B cell (primary cell): ENCODE measurements around the gene ABHD1. TPM values are rescaled to one million over a fixed set of nuclear protein-coding genes. Genes with fewer than 3 reads are reported as not detected.

Experiments used
- ATAC-seq: fragments of 200-7000 bp; cut with Tn5 transposase; one replicate; pipeline ENCODE4 v1.10.0; 2021; ENCODE audit warnings: low read depth, mild to moderate bottlenecking, moderate number of reproducible peaks, moderate library complexity
- CTCF ChIA-PET: fragments of 350-600 bp; sonication (Branson Sonifier 250); formaldehyde crosslinking; loops from one replicate; lab custom pipeline; 2021; ENCODE audit warnings: antibody characterized with exemption, inconsistent platforms; lab: Charles Lee
- POLR2A ChIA-PET: fragments of 350-600 bp; sonication (Branson Sonifier 250); formaldehyde crosslinking; loops from one replicate; lab custom pipeline; 2021; ENCODE audit warnings: antibody characterized with exemption; lab: Charles Lee
- DNase-seq: peaks from one replicate; pipeline ENCODE4 v3.0.0; 2013
- H2AFZ ChIP-seq: 2 replicates; pipeline ENCODE4 v1.6.1; 2012; ENCODE audit warnings: mild to moderate bottlenecking, low read depth, low read length; ENCODE audit not compliant: insufficient read depth, poor library complexity, severe bottlenecking
- H3K27ac ChIP-seq, 2 donors: 1 replicate in 1 of 2; 2 replicates in 1 of 2; pipeline ENCODE4 v1.5.1; 2012 to 2013; ENCODE audit warnings: low read length in 2 of 2, mild to moderate bottlenecking in 2 of 2, moderate library complexity in 1 of 2
- H3K27me3 ChIP-seq, 4 experiments: fragments of 200-600 bp in 1 of 4; sonication (generic) in 1 of 4; replicated peaks in 1 of 4; 1 replicate in 2 of 4; 2 replicates in 2 of 4; pipeline versions ENCODE4 v1.6.1 to v1.7.0; 2013 to 2016; ENCODE audit warnings: low read length in 3 of 4, mild to moderate bottlenecking in 2 of 4, mixed read lengths in 1 of 4, moderate library complexity in 1 of 4; ENCODE audit not compliant: insufficient read depth in 4 of 4, control insufficient read depth in 3 of 4; ENCODE audit errors: control extremely low read depth in 1 of 4
- H3K36me3 ChIP-seq, 2 experiments: replicated peaks in 1 of 2; 1 replicate in 1 of 2; 2 replicates in 1 of 2; pipeline versions ENCODE4 v1.6.1 to v1.7.1; 2013; ENCODE audit warnings: low read length in 1 of 2; ENCODE audit not compliant: insufficient read depth in 2 of 2, control insufficient read depth in 1 of 2; ENCODE audit errors: control extremely low read depth in 1 of 2, extremely low read depth in 1 of 2
- H3K4me1 ChIP-seq, 2 donors: fragments of 200-600 bp in 1 of 2; sonication (generic) in 1 of 2; 1 replicate in 1 of 2; 2 replicates in 1 of 2; pipeline versions ENCODE4 v1.5.1 to v1.6.1; 2013 to 2017; ENCODE audit warnings: low read length in 2 of 2; ENCODE audit not compliant: control insufficient read depth in 2 of 2, insufficient read depth in 2 of 2
- H3K4me2 ChIP-seq: replicated peaks from 2 replicates; pipeline ENCODE3; 2012; ENCODE audit warnings: mild to moderate bottlenecking, low read depth, low read length; ENCODE audit not compliant: poor library complexity, severe bottlenecking
- H3K4me3 ChIP-seq, 5 experiments: fragments of 200-600 bp in 1 of 5; sonication (generic) in 1 of 5; 1 replicate in 3 of 5; 2 replicates in 2 of 5; pipeline versions ENCODE4 v1.5.1 to v1.7.0; 2011 to 2016; ENCODE audit warnings: low read length in 4 of 5, mild to moderate bottlenecking in 4 of 5, low read depth in 2 of 5, control low read depth in 1 of 5, moderate library complexity in 1 of 5; ENCODE audit not compliant: insufficient read depth in 1 of 5; ENCODE audit errors: control extremely low read depth in 1 of 5, extremely low read depth in 1 of 5
- H3K79me2 ChIP-seq: fragments of 200-600 bp; sonication (generic); one replicate; pipeline ENCODE4 v1.6.0; 2016; ENCODE audit warnings: low read length; ENCODE audit not compliant: control insufficient read depth, insufficient read depth
- H3K9ac ChIP-seq: fragments of 200-600 bp; sonication (generic); 2 replicates; pipeline ENCODE4 v1.6.1; 2017; ENCODE audit warnings: mild to moderate bottlenecking, low read length, moderate library complexity
- H3K9me3 ChIP-seq, 3 donors: one replicate each; pipeline versions ENCODE4 v1.6.1 to v1.7.1; 2013; ENCODE audit warnings: low read length in 2 of 3; ENCODE audit not compliant: control insufficient read depth in 2 of 3, insufficient read depth in 1 of 3; ENCODE audit errors: control extremely low read depth in 1 of 3
- H4K20me1 ChIP-seq: 2 replicates; pipeline ENCODE4 v1.6.0; 2012; ENCODE audit warnings: mild to moderate bottlenecking, low read length; ENCODE audit not compliant: insufficient read depth, control insufficient read depth, poor library complexity, severe bottlenecking
- H3K27ac Mint-ChIP-seq: one replicate; pipeline ENCODE4 v1.8.0; 2021; ENCODE audit warnings: mixed read lengths
- H3K27me3 Mint-ChIP-seq: one replicate; pipeline ENCODE4 v1.8.0; 2021; ENCODE audit warnings: mixed read lengths
- H3K4me1 Mint-ChIP-seq: one replicate; pipeline ENCODE4 v1.8.0; 2021; ENCODE audit warnings: mixed read lengths
- H3K4me3 Mint-ChIP-seq: one replicate; pipeline ENCODE4 v1.8.0; 2021; ENCODE audit warnings: mixed read lengths
- H3K9me3 Mint-ChIP-seq: one replicate; pipeline ENCODE4 v1.8.0; 2022; ENCODE audit warnings: mixed read lengths; ENCODE audit not compliant: insufficient read depth
- EZH2 ChIP-seq: IDR thresholded peaks from 2 replicates; pipeline ENCODE4 v1.6.1; 2012; ENCODE audit warnings: borderline replicate concordance, low read depth, mild to moderate bottlenecking, moderate library complexity, low read length; ENCODE audit not compliant: insufficient read depth, poor library complexity, severe bottlenecking
- WGBS: methylation state at CpG from one replicate; pipeline ENCODE4 v1.1.5; 2013; ENCODE audit warnings: missing lambda C conversion rate; ENCODE audit not compliant: insufficient coverage; 5-methylcytosine and 5-hydroxymethylcytosine counted together
- intact Hi-C: fragments of 100-400 bp; cut with micrococcal nuclease; formaldehyde crosslinking; loops from one replicate; pipeline ENCODE4 v1.10.0; 2022
- polyA plus RNA-seq: library from polyadenylated mRNA; depleted of rRNA; stranded (reverse); fragments of >200 nt; gene quantifications from 2 replicates; pipeline ENCODE4 v1.2.3, GENCODE V29; 2012
- total RNA-seq, 2 donors: library from RNA; stranded (reverse); fragments of 120-200 nt in 1 of 2; gene quantifications; 1 replicate in 1 of 2; 2 replicates in 1 of 2; pipeline versions ENCODE4 v1.2.3 to v1.2.4, GENCODE V29; 2013 to 2022
- TF ChIP-seq, protein P1 (sequence below): fragments of 200-600 bp; IDR thresholded peaks from one replicate; pipeline ENCODE4 v1.8.0; 2022; ENCODE audit warnings: antibody characterized with exemption, mild to moderate bottlenecking

The ABHD1 gene
- total and polyA plus RNA-seq, 2 donors (not counting 1 experiment from before 2014, with no cell fraction given), result 1.5 to 2.7 TPM

DNA sequence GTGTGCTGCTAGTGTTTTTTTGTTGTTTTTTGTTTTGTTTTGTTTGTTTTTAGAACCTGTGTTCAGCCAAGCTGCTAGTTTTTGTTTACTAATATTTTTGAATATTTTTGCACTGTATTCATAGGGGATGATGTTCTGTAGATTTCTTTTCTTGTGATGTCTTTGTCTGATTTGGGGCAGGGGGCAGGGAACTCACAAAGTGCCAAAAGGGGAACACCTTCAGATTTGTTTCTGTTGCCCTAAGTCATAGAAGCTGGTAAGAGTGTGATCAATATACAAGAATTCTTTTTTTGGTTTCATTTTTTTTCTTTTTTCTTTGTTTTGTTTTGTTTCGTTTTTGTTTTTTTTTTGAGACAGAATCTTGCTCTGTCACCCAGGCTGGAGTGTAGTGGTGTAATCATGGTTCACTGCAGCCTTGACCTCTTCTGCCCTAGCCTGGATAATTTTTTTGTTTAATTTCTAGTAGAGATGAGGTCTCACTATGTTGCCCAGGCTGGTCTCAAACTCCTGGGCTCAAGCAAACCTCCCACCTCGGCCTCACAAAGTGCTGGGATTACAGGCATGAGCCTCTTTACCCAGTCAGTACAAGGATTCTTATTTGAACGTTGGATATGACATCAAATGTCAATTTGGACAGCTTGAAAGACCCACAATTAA lies 55.9 kb downstream of the ABHD1 start:
- H2AFZ ChIP-seq, result no peak overlapping the region
- POLR2A ChIA-PET, result no interaction called here

More for the DNA sequence above, 55.9 kb downstream of the ABHD1 start:
- no peak for TF ChIP-seq EZH2
- TF ChIP-seq, protein P1, sequence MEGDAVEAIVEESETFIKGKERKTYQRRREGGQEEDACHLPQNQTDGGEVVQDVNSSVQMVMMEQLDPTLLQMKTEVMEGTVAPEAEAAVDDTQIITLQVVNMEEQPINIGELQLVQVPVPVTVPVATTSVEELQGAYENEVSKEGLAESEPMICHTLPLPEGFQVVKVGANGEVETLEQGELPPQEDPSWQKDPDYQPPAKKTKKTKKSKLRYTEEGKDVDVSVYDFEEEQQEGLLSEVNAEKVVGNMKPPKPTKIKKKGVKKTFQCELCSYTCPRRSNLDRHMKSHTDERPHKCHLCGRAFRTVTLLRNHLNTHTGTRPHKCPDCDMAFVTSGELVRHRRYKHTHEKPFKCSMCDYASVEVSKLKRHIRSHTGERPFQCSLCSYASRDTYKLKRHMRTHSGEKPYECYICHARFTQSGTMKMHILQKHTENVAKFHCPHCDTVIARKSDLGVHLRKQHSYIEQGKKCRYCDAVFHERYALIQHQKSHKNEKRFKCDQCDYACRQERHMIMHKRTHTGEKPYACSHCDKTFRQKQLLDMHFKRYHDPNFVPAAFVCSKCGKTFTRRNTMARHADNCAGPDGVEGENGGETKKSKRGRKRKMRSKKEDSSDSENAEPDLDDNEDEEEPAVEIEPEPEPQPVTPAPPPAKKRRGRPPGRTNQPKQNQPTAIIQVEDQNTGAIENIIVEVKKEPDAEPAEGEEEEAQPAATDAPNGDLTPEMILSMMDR, result no peak
- Histone ChIP-seq H3K79me2 (no peaks in the 10 kb centered on the region), H3K4me3 (no peak overlapping the region), H3K9ac (no peak overlapping the region), H3K36me3 (no peaks in the 10 kb centered on the region), H3K27me3 (peaks cover 0 to 14% (median 6%) of the 10 kb centered on the region in 4 experiments), H4K20me1 (no peaks in the 10 kb centered on the region), H3K9me3 (no peaks in the 10 kb centered on the region), H3K4me2 (no peak overlapping the region), H3K27ac (no peak overlapping the region), H3K4me1 (no peaks in the 10 kb centered on the region)
- intact Hi-C loops, result no loop called here
- WGBS, result no CpG with 5 or more reads among the region's 3 CpGs
- CTCF ChIA-PET, result no interaction called here
- peaks cover 41% of the 10 kb centered on the region for H3K27me3 Mint-ChIP-seq
- no peak overlapping the region for H3K27ac Mint-ChIP-seq
- H3K4me3 Mint-ChIP-seq, result no peak overlapping the region
- DNase-seq (no peak), ATAC-seq (no peak)
- H3K9me3 Mint-ChIP-seq, result no peaks in the 10 kb centered on the region
- H3K4me1 Mint-ChIP-seq, result no peaks in the 10 kb centered on the region

Other genes with a start within 250 kb of the ABHD1 start
- 5.4 and 7.1 TPM in 2 replicates for gene MAPRE3, start 153.2 kb upstream of the ABHD1 start, total RNA-seq
- gene MAPRE3, start 153.2 kb upstream of the ABHD1 start, polyA plus RNA-seq, result 6.7 and 9.8 TPM in 2 replicates
- 91.1 and 97.0 TPM in 2 replicates for gene TMEM214, start 90.8 kb upstream of the ABHD1 start, total RNA-seq
- 68.6 and 80.1 TPM in 2 replicates for gene TMEM214, start 90.8 kb upstream of the ABHD1 start, polyA plus RNA-seq
- 17.5 and 18.7 TPM in 2 replicates for gene AGBL5, start 72.1 kb upstream of the ABHD1 start, total RNA-seq
- gene AGBL5, start 72.1 kb upstream of the ABHD1 start, polyA plus RNA-seq, result 9.4 and 10.0 TPM in 2 replicates
- 195 and 199 TPM in 2 replicates for gene OST4, start 52.2 kb upstream of the ABHD1 start, total RNA-seq
- gene OST4, start 52.2 kb upstream of the ABHD1 start, polyA plus RNA-seq, result 186 and 257 TPM in 2 replicates
- 0.39 and 0.52 TPM in 2 replicates for gene EMILIN1, start 45.2 kb upstream of the ABHD1 start, total RNA-seq
- gene EMILIN1, start 45.2 kb upstream of the ABHD1 start, polyA plus RNA-seq, result 0.24 and 0.27 TPM in 2 replicates
- 4.0 and 5.5 TPM in 2 replicates for gene KHK, start 37.0 kb upstream of the ABHD1 start, total RNA-seq
- 3.3 and 3.8 TPM in 2 replicates for gene KHK, start 37.0 kb upstream of the ABHD1 start, polyA plus RNA-seq
- gene CGREF1, start 4.7 kb upstream of the ABHD1 start, total RNA-seq, result not detected in 2 replicates
- gene CGREF1, start 4.7 kb upstream of the ABHD1 start, polyA plus RNA-seq, result not detected in 2 replicates
- gene PREB, start 10.8 kb downstream of the ABHD1 start, total RNA-seq, result 44.6 and 46.0 TPM in 2 replicates
- 63.9 and 88.9 TPM in 2 replicates for gene PREB, start 10.8 kb downstream of the ABHD1 start, polyA plus RNA-seq
- not detected in 2 replicates for gene PRR30, start 15.6 kb downstream of the ABHD1 start, total RNA-seq
- not detected in 2 replicates for gene PRR30, start 15.6 kb downstream of the ABHD1 start, polyA plus RNA-seq
- gene TCF23, start 25.2 kb downstream of the ABHD1 start, total RNA-seq, result 0.10 TPM in 1 of 2 replicates, not detected in the other
- not detected in 2 replicates for gene TCF23, start 25.2 kb downstream of the ABHD1 start, polyA plus RNA-seq
- gene ATRAID, start 88.2 kb downstream of the ABHD1 start, total RNA-seq, result 88.8 and 89.9 TPM in 2 replicates
- 106 and 117 TPM in 2 replicates for gene ATRAID, start 88.2 kb downstream of the ABHD1 start, polyA plus RNA-seq
- 46.1 and 50.8 TPM in 2 replicates for gene SLC5A6, start 88.5 kb downstream of the ABHD1 start, total RNA-seq
- gene SLC5A6, start 88.5 kb downstream of the ABHD1 start, polyA plus RNA-seq, result 52.6 and 82.3 TPM in 2 replicates
- gene CAD, start 93.6 kb downstream of the ABHD1 start, total RNA-seq, result 35.6 and 36.0 TPM in 2 replicates
- 29.0 and 48.5 TPM in 2 replicates for gene CAD, start 93.6 kb downstream of the ABHD1 start, polyA plus RNA-seq
- not detected in 2 replicates for gene SLC30A3, start 139.2 kb downstream of the ABHD1 start, total RNA-seq
- gene SLC30A3, start 139.2 kb downstream of the ABHD1 start, polyA plus RNA-seq, result 0.07 and 0.09 TPM in 2 replicates
- gene DNAJC5G, start 151.6 kb downstream of the ABHD1 start, total RNA-seq, result 0.39 TPM in 1 of 2 replicates, not detected in the other
- not detected in 2 replicates for gene DNAJC5G, start 151.6 kb downstream of the ABHD1 start, polyA plus RNA-seq
- not detected in 2 replicates for gene TRIM54, start 158.6 kb downstream of the ABHD1 start, total RNA-seq
- not detected in 2 replicates for gene TRIM54, start 158.6 kb downstream of the ABHD1 start, polyA plus RNA-seq
- gene UCN, start 184.6 kb downstream of the ABHD1 start, total RNA-seq, result 2.7 and 3.6 TPM in 2 replicates
- gene UCN, start 184.6 kb downstream of the ABHD1 start, polyA plus RNA-seq, result 4.3 and 4.5 TPM in 2 replicates
- gene MPV17, start 199.3 kb downstream of the ABHD1 start, total RNA-seq, result 103 and 111 TPM in 2 replicates
- 137 and 148 TPM in 2 replicates for gene MPV17, start 199.3 kb downstream of the ABHD1 start, polyA plus RNA-seq
- gene GTF3C2, start 232.9 kb downstream of the ABHD1 start, total RNA-seq, result 114 and 121 TPM in 2 replicates
- 84.8 and 91.4 TPM in 2 replicates for gene GTF3C2, start 232.9 kb downstream of the ABHD1 start, polyA plus RNA-seq
- gene EIF2B4, start 246.5 kb downstream of the ABHD1 start, total RNA-seq, result 50.5 and 56.7 TPM in 2 replicates
- gene EIF2B4, start 246.5 kb downstream of the ABHD1 start, polyA plus RNA-seq, result 33.8 and 47.7 TPM in 2 replicates
- gene SNX17, start 246.8 kb downstream of the ABHD1 start, total RNA-seq, result 158 and 162 TPM in 2 replicates
- gene SNX17, start 246.8 kb downstream of the ABHD1 start, polyA plus RNA-seq, result 79.6 and 103 TPM in 2 replicates